ENCODE results near the gene STPG2. TPM values are rescaled to one million over a fixed set of nuclear protein-coding genes. Genes with fewer than 3 reads are reported as not detected.

Gene STPG2
- polyA plus RNA-seq, 2 donors: 0.02 TPM; not detected in 1

GRCh38 chr4:98101988-98102387 lies 41.3 kb downstream of the STPG2 start:
- H3K36me3 ChIP-seq (ENCODE audit: control insufficient read depth in 2 of 2, insufficient read depth in 2 of 2, low read length in 1 of 2): no peaks in the 10 kb centered on the region
- H3K4me1 ChIP-seq (ENCODE audit: control insufficient read depth in 2 of 2, insufficient read depth in 2 of 2, low read length in 1 of 2): no peaks in the 10 kb centered on the region
- no peak overlapping the region for H3K4me3 ChIP-seq (ENCODE audit: low read depth in 1 of 2, low read length in 2 of 2)
- no peaks in the 10 kb centered on the region for H3K9me3 ChIP-seq (ENCODE audit: control insufficient read depth in 2 of 2, insufficient read depth in 1 of 2, low read depth in 1 of 2, low read length in 1 of 2)
- H3K27ac ChIP-seq (ENCODE audit: low read depth in 2 of 2, low read length in 1 of 2): no peak overlapping the region
- H3K27me3 ChIP-seq (ENCODE audit: control insufficient read depth in 1 of 2, insufficient read depth in 2 of 2, low read length in 2 of 2): no peaks in the 10 kb centered on the region
- 0 to 57% methylated on average over 1 of the region's 1 CpG for WGBS, 2 donors

DNA sequence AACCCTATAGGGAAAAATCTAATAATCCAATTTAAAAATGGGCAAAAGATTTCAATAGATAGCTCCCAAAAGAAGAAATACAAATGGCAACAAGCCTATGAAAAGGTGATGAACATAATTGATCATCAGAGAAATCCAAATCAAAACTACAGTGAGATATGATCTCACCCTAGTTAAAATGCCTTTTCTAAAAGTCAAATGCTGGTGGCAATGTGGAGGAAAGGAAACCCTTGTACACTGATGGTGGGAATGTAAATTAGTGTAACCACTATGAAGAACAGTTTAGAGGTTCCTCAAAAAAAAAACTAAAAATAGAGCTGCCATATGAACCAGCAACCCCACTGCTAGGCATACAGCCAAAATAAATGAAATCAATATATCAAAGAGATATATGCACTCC lies 44.5 kb downstream of the STPG2 start:
- no peaks in the 10 kb centered on the region for H3K27me3 ChIP-seq (ENCODE audit: control insufficient read depth in 1 of 2, insufficient read depth in 2 of 2, low read length in 2 of 2)
- no peak overlapping the region for H3K4me3 ChIP-seq (ENCODE audit: low read depth in 1 of 2, low read length in 2 of 2)
- H3K9me3 ChIP-seq (ENCODE audit: control insufficient read depth in 2 of 2, insufficient read depth in 1 of 2, low read depth in 1 of 2, low read length in 1 of 2): no peaks in the 10 kb centered on the region
- H3K36me3 ChIP-seq (ENCODE audit: control insufficient read depth in 2 of 2, insufficient read depth in 2 of 2, low read length in 1 of 2): no peaks in the 10 kb centered on the region
- no peaks in the 10 kb centered on the region for H3K4me1 ChIP-seq (ENCODE audit: control insufficient read depth in 2 of 2, insufficient read depth in 2 of 2, low read length in 1 of 2)
- no peak overlapping the region for H3K27ac ChIP-seq (ENCODE audit: low read depth in 2 of 2, low read length in 1 of 2)

- H3K36me3 ChIP-seq (ENCODE audit: control insufficient read depth in 2 of 2, insufficient read depth in 2 of 2, low read length in 1 of 2): no peaks in the 10 kb centered on the region
- no peaks in the 10 kb centered on the region for H3K27me3 ChIP-seq (ENCODE audit: control insufficient read depth in 1 of 2, insufficient read depth in 2 of 2, low read length in 2 of 2)
- WGBS, 2 donors: 92 to 100% methylated on average over 2 of the region's 2 CpGs
- H3K4me1 ChIP-seq (ENCODE audit: control insufficient read depth in 2 of 2, insufficient read depth in 2 of 2, low read length in 1 of 2): no peaks in the 10 kb centered on the region
- H3K9me3 ChIP-seq (ENCODE audit: control insufficient read depth in 2 of 2, insufficient read depth in 1 of 2, low read depth in 1 of 2, low read length in 1 of 2): no peaks in the 10 kb centered on the region
- no peak overlapping the region for H3K4me3 ChIP-seq (ENCODE audit: low read depth in 1 of 2, low read length in 2 of 2)
- no peak overlapping the region for H3K27ac ChIP-seq (ENCODE audit: low read depth in 2 of 2, low read length in 1 of 2)
Measured at GRCh38 chr4:98094118-98094517, 49.2 kb downstream of the STPG2 start.

DNA sequence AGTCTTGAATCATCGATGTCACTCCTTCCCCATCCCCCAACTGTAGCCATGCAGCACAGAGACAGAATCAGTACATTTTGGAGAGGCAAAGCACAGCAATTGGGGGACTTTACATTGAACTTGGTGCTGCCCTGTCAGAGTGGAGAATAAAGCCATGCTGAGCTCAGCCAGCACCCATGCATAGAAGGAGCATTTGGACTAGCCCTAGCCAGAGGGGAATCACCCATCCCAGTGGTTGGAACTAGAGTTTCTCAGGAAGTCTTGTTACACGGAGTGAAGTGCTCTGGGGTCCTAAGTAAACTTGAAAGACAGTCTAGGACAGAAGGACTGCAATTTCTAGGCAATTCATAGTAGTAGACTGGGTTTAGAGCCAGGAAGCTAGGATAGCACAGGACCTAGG lies 49.6 kb downstream of the STPG2 start:
- Histone ChIP-seq H3K4me3 (ENCODE audit: low read depth in 1 of 2, low read length in 2 of 2) (no peak overlapping the region), H3K27me3 (ENCODE audit: control insufficient read depth in 1 of 2, insufficient read depth in 2 of 2, low read length in 2 of 2) (no peaks in the 10 kb centered on the region), H3K9me3 (ENCODE audit: control insufficient read depth in 2 of 2, insufficient read depth in 1 of 2, low read depth in 1 of 2, low read length in 1 of 2) (no peaks in the 10 kb centered on the region), H3K36me3 (ENCODE audit: control insufficient read depth in 2 of 2, insufficient read depth in 2 of 2, low read length in 1 of 2) (no peaks in the 10 kb centered on the region), H3K4me1 (ENCODE audit: control insufficient read depth in 2 of 2, insufficient read depth in 2 of 2, low read length in 1 of 2) (no peaks in the 10 kb centered on the region), H3K27ac (ENCODE audit: low read depth in 2 of 2, low read length in 1 of 2) (no peak overlapping the region)
- WGBS, 2 donors: 81 to 83% methylated on average over 2 of the region's 2 CpGs

GRCh38 chr4:98092833-98093439 lies 50.3 kb downstream of the STPG2 start:
- Histone ChIP-seq H3K36me3 (ENCODE audit: control insufficient read depth in 2 of 2, insufficient read depth in 2 of 2, low read length in 1 of 2) (no peaks in the 10 kb centered on the region), H3K27me3 (ENCODE audit: control insufficient read depth in 1 of 2, insufficient read depth in 2 of 2, low read length in 2 of 2) (no peaks in the 10 kb centered on the region), H3K27ac (ENCODE audit: low read depth in 2 of 2, low read length in 1 of 2) (no peak overlapping the region), H3K4me1 (ENCODE audit: control insufficient read depth in 2 of 2, insufficient read depth in 2 of 2, low read length in 1 of 2) (no peaks in the 10 kb centered on the region), H3K9me3 (ENCODE audit: control insufficient read depth in 2 of 2, insufficient read depth in 1 of 2, low read depth in 1 of 2, low read length in 1 of 2) (no peaks in the 10 kb centered on the region), H3K4me3 (ENCODE audit: low read depth in 1 of 2, low read length in 2 of 2) (no peak overlapping the region)
- 15 to 23% methylated on average over 2 of the region's 2 CpGs for WGBS, 2 donors

DNA sequence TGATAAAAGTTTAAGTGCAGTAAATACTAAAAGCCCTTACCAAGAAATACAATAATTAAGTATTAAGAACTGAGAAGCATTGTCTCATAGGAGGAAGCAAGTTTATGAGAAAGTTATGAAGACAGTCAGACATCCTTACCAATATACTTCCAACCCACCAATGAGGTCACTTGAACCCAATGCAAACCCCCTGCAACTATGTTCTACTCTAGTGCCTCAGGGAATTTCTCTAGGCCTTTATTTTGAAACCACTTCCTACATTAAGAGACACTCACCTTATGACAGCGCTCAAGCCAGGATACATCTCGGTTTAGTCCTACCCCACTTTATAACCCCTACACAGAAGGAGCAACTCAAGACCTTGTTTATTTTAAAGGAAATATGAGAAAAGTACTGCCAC lies 61.3 kb downstream of the STPG2 start:
- no peaks in the 10 kb centered on the region for H3K27me3 ChIP-seq (ENCODE audit: control insufficient read depth in 1 of 2, insufficient read depth in 2 of 2, low read length in 2 of 2)
- no peak overlapping the region for H3K4me3 ChIP-seq (ENCODE audit: low read depth in 1 of 2, low read length in 2 of 2)
- WGBS, 2 donors: 90 to 94% methylated on average over 2 of the region's 2 CpGs
- H3K27ac ChIP-seq (ENCODE audit: low read depth in 2 of 2, low read length in 1 of 2): no peak overlapping the region
- H3K9me3 ChIP-seq (ENCODE audit: control insufficient read depth in 2 of 2, insufficient read depth in 1 of 2, low read depth in 1 of 2, low read length in 1 of 2): no peaks in the 10 kb centered on the region
- no peaks in the 10 kb centered on the region for H3K4me1 ChIP-seq (ENCODE audit: control insufficient read depth in 2 of 2, insufficient read depth in 2 of 2, low read length in 1 of 2)
- no peaks in the 10 kb centered on the region for H3K36me3 ChIP-seq (ENCODE audit: control insufficient read depth in 2 of 2, insufficient read depth in 2 of 2, low read length in 1 of 2)

DNA sequence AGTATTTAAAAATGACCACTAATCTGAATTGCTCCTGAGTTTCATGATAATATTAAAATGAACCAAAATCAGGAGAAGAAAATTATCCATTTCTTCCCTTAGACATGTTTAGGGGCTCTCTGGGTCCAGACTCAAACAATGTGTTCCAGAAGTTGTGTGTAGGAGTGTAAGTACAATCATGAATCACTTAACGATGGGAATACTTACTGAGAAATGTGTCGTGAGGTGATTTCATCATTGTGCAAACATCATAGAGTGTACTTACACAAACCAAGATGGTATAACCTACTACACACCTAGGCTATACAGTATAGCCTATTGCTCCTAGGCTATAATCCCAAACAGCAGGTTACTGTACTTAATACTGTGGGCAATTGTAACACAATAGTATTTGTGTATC lies 74.8 kb downstream of the STPG2 start:
- H3K9me3 ChIP-seq (ENCODE audit: control insufficient read depth in 2 of 2, insufficient read depth in 1 of 2, low read depth in 1 of 2, low read length in 1 of 2): no peaks in the 10 kb centered on the region
- H3K4me1 ChIP-seq (ENCODE audit: control insufficient read depth in 2 of 2, insufficient read depth in 2 of 2, low read length in 1 of 2): no peaks in the 10 kb centered on the region
- no peaks in the 10 kb centered on the region for H3K36me3 ChIP-seq (ENCODE audit: control insufficient read depth in 2 of 2, insufficient read depth in 2 of 2, low read length in 1 of 2)
- H3K4me3 ChIP-seq (ENCODE audit: low read depth in 1 of 2, low read length in 2 of 2): no peak overlapping the region
- H3K27ac ChIP-seq (ENCODE audit: low read depth in 2 of 2, low read length in 1 of 2): no peak overlapping the region
- 74 to 77% methylated on average over 2 of the region's 2 CpGs for WGBS, 2 donors
- no peaks in the 10 kb centered on the region for H3K27me3 ChIP-seq (ENCODE audit: control insufficient read depth in 1 of 2, insufficient read depth in 2 of 2, low read length in 2 of 2)

DNA sequence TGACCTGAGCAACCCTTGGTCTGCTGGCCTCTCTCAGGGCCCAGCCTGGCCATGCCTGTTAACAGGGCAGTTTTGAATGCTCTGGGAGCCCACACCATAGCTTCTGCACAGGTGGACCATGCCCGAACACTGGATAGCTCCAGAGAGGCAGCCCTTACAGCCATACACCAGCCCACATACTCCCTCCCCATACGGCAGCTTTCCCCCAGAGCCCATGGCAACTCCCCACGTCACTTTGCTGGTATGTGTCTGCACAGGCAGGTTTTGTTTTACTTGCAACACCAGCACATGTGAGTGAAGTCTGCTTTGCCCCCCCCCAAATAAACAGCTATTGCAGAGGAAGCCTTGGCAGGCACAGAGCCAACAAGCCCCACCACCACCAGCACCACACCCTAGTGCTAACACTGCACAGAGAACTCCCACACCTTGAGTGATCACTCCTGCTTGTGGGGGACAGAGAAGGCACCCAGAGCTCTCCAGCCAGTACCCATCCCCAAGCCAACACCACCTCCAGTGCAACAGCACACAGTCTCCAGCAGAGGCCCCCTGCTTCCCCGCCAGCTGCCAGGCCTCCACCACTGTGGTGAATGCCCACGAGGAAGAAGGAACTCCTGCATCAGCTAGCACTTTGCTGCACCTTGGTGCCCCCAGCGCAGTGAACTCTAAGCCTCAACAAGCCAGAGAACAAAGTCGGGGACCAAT lies 87.3 kb downstream of the STPG2 start:
- no peak overlapping the region for H3K4me3 ChIP-seq (ENCODE audit: low read depth in 1 of 2, low read length in 2 of 2)
- H3K36me3 ChIP-seq (ENCODE audit: control insufficient read depth in 2 of 2, insufficient read depth in 2 of 2, low read length in 1 of 2): no peaks in the 10 kb centered on the region
- no peak overlapping the region for H3K27ac ChIP-seq (ENCODE audit: low read depth in 2 of 2, low read length in 1 of 2)
- H3K9me3 ChIP-seq (ENCODE audit: control insufficient read depth in 2 of 2, insufficient read depth in 1 of 2, low read depth in 1 of 2, low read length in 1 of 2): no peaks in the 10 kb centered on the region
- no peaks in the 10 kb centered on the region for H3K27me3 ChIP-seq (ENCODE audit: control insufficient read depth in 1 of 2, insufficient read depth in 2 of 2, low read length in 2 of 2)
- no peaks in the 10 kb centered on the region for H3K4me1 ChIP-seq (ENCODE audit: control insufficient read depth in 2 of 2, insufficient read depth in 2 of 2, low read length in 1 of 2)
- WGBS, 2 donors: 85% methylated on average over 7 of the region's 7 CpGs

- 47 to 55% methylated on average over 1 of the region's 1 CpG for WGBS, 2 donors
- Histone ChIP-seq H3K4me1 (ENCODE audit: control insufficient read depth in 2 of 2, insufficient read depth in 2 of 2, low read length in 1 of 2) (no peaks in the 10 kb centered on the region), H3K27ac (ENCODE audit: low read depth in 2 of 2, low read length in 1 of 2) (no peak overlapping the region), H3K36me3 (ENCODE audit: control insufficient read depth in 2 of 2, insufficient read depth in 2 of 2, low read length in 1 of 2) (no peaks in the 10 kb centered on the region), H3K9me3 (ENCODE audit: control insufficient read depth in 2 of 2, insufficient read depth in 1 of 2, low read depth in 1 of 2, low read length in 1 of 2) (no peaks in the 10 kb centered on the region), H3K4me3 (ENCODE audit: low read depth in 1 of 2, low read length in 2 of 2) (no peak overlapping the region), H3K27me3 (ENCODE audit: control insufficient read depth in 1 of 2, insufficient read depth in 2 of 2, low read length in 2 of 2) (no peaks in the 10 kb centered on the region)
Measured at GRCh38 chr4:98046665-98047064, 96.6 kb downstream of the STPG2 start.

DNA sequence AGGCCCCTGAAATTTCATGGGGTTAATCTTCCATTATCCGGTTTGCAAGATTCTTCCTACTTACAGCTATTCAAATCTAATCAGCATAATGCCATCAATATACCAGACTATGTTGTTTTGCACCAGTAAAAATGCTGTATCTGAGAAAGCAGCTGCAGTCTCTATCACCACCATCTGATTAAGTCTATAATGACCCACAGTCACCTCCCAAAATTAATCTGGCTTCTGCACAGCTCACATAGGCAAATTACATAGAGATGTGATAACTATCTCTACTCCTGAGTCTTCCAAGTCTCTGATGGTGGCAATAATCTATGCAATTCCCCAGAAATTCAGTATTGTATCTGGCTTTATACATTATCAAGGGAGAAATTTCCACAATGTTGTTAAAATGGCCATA lies 113.2 kb downstream of the STPG2 start:
- Histone ChIP-seq H3K4me1 (ENCODE audit: control insufficient read depth in 2 of 2, insufficient read depth in 2 of 2, low read length in 1 of 2) (no peaks in the 10 kb centered on the region), H3K9me3 (ENCODE audit: control insufficient read depth in 2 of 2, insufficient read depth in 1 of 2, low read depth in 1 of 2, low read length in 1 of 2) (no peaks in the 10 kb centered on the region), H3K4me3 (ENCODE audit: low read depth in 1 of 2, low read length in 2 of 2) (no peak overlapping the region), H3K36me3 (ENCODE audit: control insufficient read depth in 2 of 2, insufficient read depth in 2 of 2, low read length in 1 of 2) (no peaks in the 10 kb centered on the region), H3K27ac (ENCODE audit: low read depth in 2 of 2, low read length in 1 of 2) (no peak overlapping the region), H3K27me3 (ENCODE audit: control insufficient read depth in 1 of 2, insufficient read depth in 2 of 2, low read length in 2 of 2) (no peaks in the 10 kb centered on the region)
- 73 to 74% methylated on average over 1 of the region's 1 CpG for WGBS, 2 donors

All from esophagus (tissue), 2 donors.